B cell (primary cell): ENCODE measurements around the gene SIRPB1. TPM values are rescaled to one million over a fixed set of nuclear protein-coding genes. Genes with fewer than 3 reads are reported as not detected.

Experiments used
- ATAC-seq: fragments of 200-7000 bp; cut with Tn5 transposase; one replicate; pipeline ENCODE4 v1.10.0; 2021; ENCODE audit warnings: low read depth, mild to moderate bottlenecking, moderate number of reproducible peaks, moderate library complexity
- CTCF ChIA-PET: fragments of 350-600 bp; sonication (Branson Sonifier 250); formaldehyde crosslinking; loops from one replicate; lab custom pipeline; 2021; ENCODE audit warnings: antibody characterized with exemption, inconsistent platforms; lab: Charles Lee
- POLR2A ChIA-PET: fragments of 350-600 bp; sonication (Branson Sonifier 250); formaldehyde crosslinking; loops from one replicate; lab custom pipeline; 2021; ENCODE audit warnings: antibody characterized with exemption; lab: Charles Lee
- DNase-seq: peaks from one replicate; pipeline ENCODE4 v3.0.0; 2013
- H2AFZ ChIP-seq: 2 replicates; pipeline ENCODE4 v1.6.1; 2012; ENCODE audit warnings: mild to moderate bottlenecking, low read depth, low read length; ENCODE audit not compliant: insufficient read depth, poor library complexity, severe bottlenecking
- H3K27ac ChIP-seq, 2 donors: 1 replicate in 1 of 2; 2 replicates in 1 of 2; pipeline ENCODE4 v1.5.1; 2012 to 2013; ENCODE audit warnings: low read length in 2 of 2, mild to moderate bottlenecking in 2 of 2, moderate library complexity in 1 of 2
- H3K27me3 ChIP-seq, 4 experiments: fragments of 200-600 bp in 1 of 4; sonication (generic) in 1 of 4; replicated peaks in 1 of 4; 1 replicate in 2 of 4; 2 replicates in 2 of 4; pipeline versions ENCODE4 v1.6.1 to v1.7.0; 2013 to 2016; ENCODE audit warnings: low read length in 3 of 4, mild to moderate bottlenecking in 2 of 4, mixed read lengths in 1 of 4, moderate library complexity in 1 of 4; ENCODE audit not compliant: insufficient read depth in 4 of 4, control insufficient read depth in 3 of 4; ENCODE audit errors: control extremely low read depth in 1 of 4
- H3K36me3 ChIP-seq, 2 experiments: replicated peaks in 1 of 2; 1 replicate in 1 of 2; 2 replicates in 1 of 2; pipeline versions ENCODE4 v1.6.1 to v1.7.1; 2013; ENCODE audit warnings: low read length in 1 of 2; ENCODE audit not compliant: insufficient read depth in 2 of 2, control insufficient read depth in 1 of 2; ENCODE audit errors: control extremely low read depth in 1 of 2, extremely low read depth in 1 of 2
- H3K4me1 ChIP-seq, 2 donors: fragments of 200-600 bp in 1 of 2; sonication (generic) in 1 of 2; 1 replicate in 1 of 2; 2 replicates in 1 of 2; pipeline versions ENCODE4 v1.5.1 to v1.6.1; 2013 to 2017; ENCODE audit warnings: low read length in 2 of 2; ENCODE audit not compliant: control insufficient read depth in 2 of 2, insufficient read depth in 2 of 2
- H3K4me2 ChIP-seq: replicated peaks from 2 replicates; pipeline ENCODE3; 2012; ENCODE audit warnings: mild to moderate bottlenecking, low read depth, low read length; ENCODE audit not compliant: poor library complexity, severe bottlenecking
- H3K4me3 ChIP-seq, 5 experiments: fragments of 200-600 bp in 1 of 5; sonication (generic) in 1 of 5; 1 replicate in 3 of 5; 2 replicates in 2 of 5; pipeline versions ENCODE4 v1.5.1 to v1.7.0; 2011 to 2016; ENCODE audit warnings: low read length in 4 of 5, mild to moderate bottlenecking in 4 of 5, low read depth in 2 of 5, control low read depth in 1 of 5, moderate library complexity in 1 of 5; ENCODE audit not compliant: insufficient read depth in 1 of 5; ENCODE audit errors: control extremely low read depth in 1 of 5, extremely low read depth in 1 of 5
- H3K79me2 ChIP-seq: fragments of 200-600 bp; sonication (generic); one replicate; pipeline ENCODE4 v1.6.0; 2016; ENCODE audit warnings: low read length; ENCODE audit not compliant: control insufficient read depth, insufficient read depth
- H3K9ac ChIP-seq: fragments of 200-600 bp; sonication (generic); 2 replicates; pipeline ENCODE4 v1.6.1; 2017; ENCODE audit warnings: mild to moderate bottlenecking, low read length, moderate library complexity
- H3K9me3 ChIP-seq, 3 donors: one replicate each; pipeline versions ENCODE4 v1.6.1 to v1.7.1; 2013; ENCODE audit warnings: low read length in 2 of 3; ENCODE audit not compliant: control insufficient read depth in 2 of 3, insufficient read depth in 1 of 3; ENCODE audit errors: control extremely low read depth in 1 of 3
- H4K20me1 ChIP-seq: 2 replicates; pipeline ENCODE4 v1.6.0; 2012; ENCODE audit warnings: mild to moderate bottlenecking, low read length; ENCODE audit not compliant: insufficient read depth, control insufficient read depth, poor library complexity, severe bottlenecking
- H3K27ac Mint-ChIP-seq: one replicate; pipeline ENCODE4 v1.8.0; 2021; ENCODE audit warnings: mixed read lengths
- H3K27me3 Mint-ChIP-seq: one replicate; pipeline ENCODE4 v1.8.0; 2021; ENCODE audit warnings: mixed read lengths
- H3K4me1 Mint-ChIP-seq: one replicate; pipeline ENCODE4 v1.8.0; 2021; ENCODE audit warnings: mixed read lengths
- H3K4me3 Mint-ChIP-seq: one replicate; pipeline ENCODE4 v1.8.0; 2021; ENCODE audit warnings: mixed read lengths
- H3K9me3 Mint-ChIP-seq: one replicate; pipeline ENCODE4 v1.8.0; 2022; ENCODE audit warnings: mixed read lengths; ENCODE audit not compliant: insufficient read depth
- EZH2 ChIP-seq: IDR thresholded peaks from 2 replicates; pipeline ENCODE4 v1.6.1; 2012; ENCODE audit warnings: borderline replicate concordance, low read depth, mild to moderate bottlenecking, moderate library complexity, low read length; ENCODE audit not compliant: insufficient read depth, poor library complexity, severe bottlenecking
- WGBS: methylation state at CpG from one replicate; pipeline ENCODE4 v1.1.5; 2013; ENCODE audit warnings: missing lambda C conversion rate; ENCODE audit not compliant: insufficient coverage; 5-methylcytosine and 5-hydroxymethylcytosine counted together
- intact Hi-C: fragments of 100-400 bp; cut with micrococcal nuclease; formaldehyde crosslinking; loops from one replicate; pipeline ENCODE4 v1.10.0; 2022
- polyA plus RNA-seq: library from polyadenylated mRNA; depleted of rRNA; stranded (reverse); fragments of >200 nt; gene quantifications from 2 replicates; pipeline ENCODE4 v1.2.3, GENCODE V29; 2012
- total RNA-seq, 2 donors: library from RNA; stranded (reverse); fragments of 120-200 nt in 1 of 2; gene quantifications; 1 replicate in 1 of 2; 2 replicates in 1 of 2; pipeline versions ENCODE4 v1.2.3 to v1.2.4, GENCODE V29; 2013 to 2022
- TF ChIP-seq, protein P1 (sequence below): fragments of 200-600 bp; IDR thresholded peaks from one replicate; pipeline ENCODE4 v1.8.0; 2022; ENCODE audit warnings: antibody characterized with exemption, mild to moderate bottlenecking

SIRPB1 gene
- total and polyA plus RNA-seq, 2 donors (not counting 1 experiment from before 2014, with no cell fraction given): 1.3 to 1.7 TPM

DNA sequence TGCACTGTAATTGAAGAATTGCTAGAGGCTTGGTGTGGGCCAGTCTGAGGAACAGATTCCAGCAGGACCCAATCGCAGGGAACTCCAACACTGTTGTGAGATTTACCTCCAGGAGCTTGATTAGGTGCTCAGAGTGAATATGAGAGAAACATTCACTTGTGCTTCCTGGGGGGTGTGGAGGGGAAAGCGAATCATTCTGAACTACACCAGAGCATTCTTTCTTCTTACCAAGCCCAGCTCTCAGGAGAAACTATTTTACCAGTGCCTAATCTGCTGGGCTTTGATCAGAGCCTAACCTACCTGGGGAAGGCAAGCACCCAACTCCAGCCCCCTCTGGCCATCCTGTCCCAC lies 7.4 kb upstream of the SIRPB1 start:
- TF ChIP-seq, protein P1, sequence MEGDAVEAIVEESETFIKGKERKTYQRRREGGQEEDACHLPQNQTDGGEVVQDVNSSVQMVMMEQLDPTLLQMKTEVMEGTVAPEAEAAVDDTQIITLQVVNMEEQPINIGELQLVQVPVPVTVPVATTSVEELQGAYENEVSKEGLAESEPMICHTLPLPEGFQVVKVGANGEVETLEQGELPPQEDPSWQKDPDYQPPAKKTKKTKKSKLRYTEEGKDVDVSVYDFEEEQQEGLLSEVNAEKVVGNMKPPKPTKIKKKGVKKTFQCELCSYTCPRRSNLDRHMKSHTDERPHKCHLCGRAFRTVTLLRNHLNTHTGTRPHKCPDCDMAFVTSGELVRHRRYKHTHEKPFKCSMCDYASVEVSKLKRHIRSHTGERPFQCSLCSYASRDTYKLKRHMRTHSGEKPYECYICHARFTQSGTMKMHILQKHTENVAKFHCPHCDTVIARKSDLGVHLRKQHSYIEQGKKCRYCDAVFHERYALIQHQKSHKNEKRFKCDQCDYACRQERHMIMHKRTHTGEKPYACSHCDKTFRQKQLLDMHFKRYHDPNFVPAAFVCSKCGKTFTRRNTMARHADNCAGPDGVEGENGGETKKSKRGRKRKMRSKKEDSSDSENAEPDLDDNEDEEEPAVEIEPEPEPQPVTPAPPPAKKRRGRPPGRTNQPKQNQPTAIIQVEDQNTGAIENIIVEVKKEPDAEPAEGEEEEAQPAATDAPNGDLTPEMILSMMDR: no peak
- TF ChIP-seq EZH2: no peak
- peaks cover 0 to 7% (median 0%) of the 10 kb centered on the region in 3 donors for H3K9me3 ChIP-seq
- H2AFZ ChIP-seq: no peak overlapping the region
- H4K20me1 ChIP-seq: no peaks in the 10 kb centered on the region
- no peak overlapping the region for H3K4me2 ChIP-seq
- Mint-ChIP-seq H3K27me3 (peaks cover 13% of the 10 kb centered on the region), H3K9me3 (no peaks in the 10 kb centered on the region), H3K27ac (no peak overlapping the region), H3K4me1 (peaks cover 23% of the 10 kb centered on the region), H3K4me3 (no peak overlapping the region)
- no peak for DNase-seq
- no peak for ATAC-seq
- no peak overlapping the region for H3K27ac ChIP-seq
- peaks cover 25 to 26% of the 10 kb centered on the region in 2 donors for H3K4me1 ChIP-seq
- POLR2A ChIA-PET: no interaction called here
- H3K27me3 ChIP-seq: no peaks in the 10 kb centered on the region
- no peak overlapping the region for H3K4me3 ChIP-seq
- H3K9ac ChIP-seq: no peak overlapping the region
- H3K79me2 ChIP-seq: no peaks in the 10 kb centered on the region
- intact Hi-C loops: no loop called here
- WGBS: 100% methylated on average over 1 of the region's 2 CpGs
- CTCF ChIA-PET: no interaction called here
- no peaks in the 10 kb centered on the region for H3K36me3 ChIP-seq

DNA sequence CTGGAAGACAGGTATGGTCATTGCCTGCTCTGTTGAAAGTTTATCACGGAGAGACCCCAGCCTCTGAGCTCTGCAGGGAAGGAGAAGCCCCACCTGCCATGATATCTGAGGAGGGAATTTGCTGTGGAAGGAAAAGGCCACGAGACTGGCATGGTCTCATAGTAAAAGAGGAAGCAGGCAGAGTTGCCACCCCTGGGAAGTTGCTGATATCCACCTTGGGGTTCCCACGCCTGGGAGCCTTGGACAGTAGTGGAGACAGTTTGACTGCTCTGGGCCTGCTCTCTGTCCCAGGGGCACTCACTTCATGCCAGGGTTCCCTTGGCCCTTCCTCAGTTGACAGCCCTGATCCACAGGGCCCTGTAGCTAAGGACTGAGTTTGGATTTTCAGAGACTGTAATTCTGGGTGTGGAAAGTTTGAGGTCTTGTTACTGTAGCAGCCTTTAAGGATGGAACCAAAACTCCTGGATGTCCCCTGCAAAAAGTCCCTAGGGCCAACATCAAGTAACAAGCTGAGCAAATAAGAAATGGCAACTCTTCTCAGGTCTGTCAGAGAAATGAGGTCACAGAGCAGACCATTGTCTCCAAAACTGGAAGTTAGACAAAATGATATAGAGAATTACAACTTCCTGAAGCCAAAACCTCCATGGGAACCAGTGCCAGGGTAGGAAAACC lies 6.9 kb upstream of the SIRPB1 start:
- WGBS: 56% methylated on average over 3 of the region's 3 CpGs
- no peak for TF ChIP-seq EZH2
- TF ChIP-seq, protein P1: no peak
- Histone ChIP-seq H3K9ac (no peak overlapping the region), H3K4me3 (no peak overlapping the region), H4K20me1 (no peaks in the 10 kb centered on the region), H3K9me3 (peaks cover 0 to 7% (median 0%) of the 10 kb centered on the region in 3 donors), H3K4me1 (peaks cover 28 to 30% of the 10 kb centered on the region in 2 donors), H3K27me3 (no peaks in the 10 kb centered on the region), H3K36me3 (no peaks in the 10 kb centered on the region), H2AFZ (no peak overlapping the region), H3K27ac (no peak overlapping the region), H3K79me2 (no peaks in the 10 kb centered on the region), H3K4me2 (no peak overlapping the region)
- Mint-ChIP-seq H3K9me3 (no peaks in the 10 kb centered on the region), H3K4me1 (peaks cover 25% of the 10 kb centered on the region), H3K27me3 (peaks cover 9% of the 10 kb centered on the region), H3K4me3 (no peak overlapping the region), H3K27ac (no peak overlapping the region)
- CTCF ChIA-PET: no interaction called here
- intact Hi-C loops: no loop called here
- DNase-seq: no peak
- POLR2A ChIA-PET: no interaction called here
- no peak for ATAC-seq
